ENCODE measurements around the gene PIP5KL1. TPM values are rescaled to one million over a fixed set of nuclear protein-coding genes. Genes with fewer than 3 reads are reported as not detected.

PIP5KL1 gene
- total RNA-seq, 1 experiment from 2014 or later: 3.9 TPM

DNA sequence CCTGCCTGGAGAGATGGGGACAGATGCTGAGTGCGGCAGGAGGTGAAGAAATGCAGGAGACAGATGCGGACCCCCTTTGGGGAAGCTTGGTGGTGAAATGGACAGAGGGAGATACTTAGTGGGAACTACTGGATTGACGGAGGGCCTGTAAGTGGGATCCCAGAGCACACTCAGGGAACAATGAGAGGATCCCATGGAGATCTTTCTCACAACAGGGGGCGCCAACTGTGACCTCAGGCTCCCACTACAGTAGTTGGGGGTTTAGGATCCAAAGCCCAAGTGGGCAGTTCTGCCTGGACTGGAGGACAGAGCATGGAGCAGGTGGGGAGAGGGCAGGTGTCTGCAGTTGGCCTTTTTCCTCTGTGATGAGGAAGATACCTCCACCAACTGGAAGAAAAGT, 3.7 kb upstream of the PIP5KL1 start:
- Histone ChIP-seq H3K4me3 (ENCODE audit: low read depth, low read length, poor library complexity, severe bottlenecking) (no peak overlapping the region), H3K4me1 (ENCODE audit: insufficient read depth, low read length, poor library complexity, severe bottlenecking) (peaks cover 23% of the 10 kb centered on the region), H3K36me3 (ENCODE audit: insufficient read depth, low read length, poor library complexity, severe bottlenecking) (peaks cover 6% of the 10 kb centered on the region), H3K27me3 (replicated peaks; ENCODE audit: insufficient read depth, low read depth, low read length, poor library complexity) (no peaks in the 10 kb centered on the region), H3K27ac (ENCODE audit: low read depth, low read length, poor library complexity, severe bottlenecking) (no peak overlapping the region), H3K9me3 (ENCODE audit: low read depth, low read length, poor library complexity, severe bottlenecking) (no peaks in the 10 kb centered on the region)
- TF ChIP-seq EZH2 (IDR thresholded peaks at IDR 0.05; ENCODE audit: borderline replicate concordance, low read depth, low read length, poor library complexity, severe bottlenecking): no peak
- no peak for TF ChIP-seq CTCF (conservative IDR thresholded peaks at IDR 0.05; ENCODE audit: low read depth, low read length)
- CTCF ChIA-PET: no interaction called here
- POLR2A ChIA-PET (ENCODE audit: low non-redundant PET): no interaction called here
- DNase-seq (ENCODE audit: low spot score): no peak
- intact Hi-C loops (cut with micrococcal nuclease; ENCODE audit: unreplicated experiment): no loop called here
- no TSS peak for BruUV-seq (replicated peaks)

DNA sequence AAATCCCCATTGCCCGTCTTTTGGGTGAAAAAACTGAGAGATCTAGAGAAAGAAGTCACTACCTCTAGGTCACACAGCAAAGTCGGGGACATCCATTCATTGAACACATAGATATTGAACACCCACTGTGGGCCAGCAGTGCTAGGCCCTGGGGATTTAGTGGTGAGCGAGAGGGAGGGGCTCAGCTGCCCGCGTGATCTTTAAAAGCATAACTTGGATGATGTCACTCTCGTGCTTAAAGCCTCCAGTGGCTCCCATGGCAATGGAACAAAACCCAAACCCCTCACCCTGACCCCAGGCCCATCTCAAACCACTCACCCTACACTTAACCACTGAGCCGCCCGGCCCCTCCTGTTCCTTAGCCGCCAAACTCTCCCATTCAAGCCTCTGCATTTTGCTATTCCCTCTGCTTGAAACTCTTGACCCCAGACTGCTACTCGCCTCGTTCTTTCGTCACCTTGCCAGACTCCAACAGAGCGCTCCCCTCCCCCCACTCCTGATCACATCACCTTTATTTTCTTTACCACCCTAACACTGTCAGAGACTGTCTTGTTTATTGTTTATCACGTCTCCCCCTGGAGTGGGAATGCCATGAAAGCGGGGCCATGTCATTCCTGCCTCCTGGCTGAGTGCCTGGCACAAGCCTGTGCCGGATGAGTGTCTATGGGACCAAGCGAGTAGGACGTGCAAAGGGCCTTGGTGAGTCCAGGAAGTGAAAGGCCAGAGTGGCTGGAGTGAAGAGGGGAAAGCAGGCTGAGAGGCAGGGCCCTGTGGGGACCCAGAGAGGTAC, 710 bp upstream of the PIP5KL1 start:
- no peaks in the 10 kb centered on the region for H3K27me3 ChIP-seq (replicated peaks; ENCODE audit: insufficient read depth, low read depth, low read length, poor library complexity)
- DNase-seq (ENCODE audit: low spot score): peak; percentile 59
- BruUV-seq (replicated peaks): no TSS peak
- H3K36me3 ChIP-seq (ENCODE audit: insufficient read depth, low read length, poor library complexity, severe bottlenecking): peaks cover 6% of the 10 kb centered on the region
- peak overlapping the region; percentile 47 for H3K4me3 ChIP-seq (ENCODE audit: low read depth, low read length, poor library complexity, severe bottlenecking)
- POLR2A ChIA-PET (ENCODE audit: low non-redundant PET): interaction anchor here (0.6 kb wide), 1 partner anchor 228 kb away, joined by 7 read pairs; no protein-coding TSS in a partner anchor
- peaks cover 16% of the 10 kb centered on the region for H3K4me1 ChIP-seq (ENCODE audit: insufficient read depth, low read length, poor library complexity, severe bottlenecking)
- H3K27ac ChIP-seq (ENCODE audit: low read depth, low read length, poor library complexity, severe bottlenecking): no peak overlapping the region
- H3K9me3 ChIP-seq (ENCODE audit: low read depth, low read length, poor library complexity, severe bottlenecking): no peaks in the 10 kb centered on the region
- intact Hi-C loops (cut with micrococcal nuclease; ENCODE audit: unreplicated experiment): no loop called here
- TF ChIP-seq CTCF (conservative IDR thresholded peaks at IDR 0.05; ENCODE audit: low read depth, low read length) (no peak), EZH2 (IDR thresholded peaks at IDR 0.05; ENCODE audit: borderline replicate concordance, low read depth, low read length, poor library complexity, severe bottlenecking) (no peak)
- CTCF ChIA-PET: no interaction called here

GRCh38 chr9:127929625-127929979, 975 bp downstream of the PIP5KL1 start:
- Histone ChIP-seq H3K4me3 (ENCODE audit: low read depth, low read length, poor library complexity, severe bottlenecking) (no peak overlapping the region), H3K27me3 (replicated peaks; ENCODE audit: insufficient read depth, low read depth, low read length, poor library complexity) (no peaks in the 10 kb centered on the region), H3K36me3 (ENCODE audit: insufficient read depth, low read length, poor library complexity, severe bottlenecking) (peaks cover under 1% of the 10 kb centered on the region), H3K4me1 (ENCODE audit: insufficient read depth, low read length, poor library complexity, severe bottlenecking) (peaks cover 10% of the 10 kb centered on the region), H3K27ac (ENCODE audit: low read depth, low read length, poor library complexity, severe bottlenecking) (no peak overlapping the region), H3K9me3 (ENCODE audit: low read depth, low read length, poor library complexity, severe bottlenecking) (no peaks in the 10 kb centered on the region)
- ChIA-PET POLR2A (ENCODE audit: low non-redundant PET) (interaction anchor here (0.7 kb wide), 1 partner anchor 47 kb away, joined by 3 read pairs; no protein-coding TSS in a partner anchor), CTCF (no interaction called here)
- intact Hi-C loops (cut with micrococcal nuclease; ENCODE audit: unreplicated experiment): no loop called here
- no peak for DNase-seq (ENCODE audit: low spot score)
- TF ChIP-seq CTCF (conservative IDR thresholded peaks at IDR 0.05; ENCODE audit: low read depth, low read length) (no peak), EZH2 (IDR thresholded peaks at IDR 0.05; ENCODE audit: borderline replicate concordance, low read depth, low read length, poor library complexity, severe bottlenecking) (no peak)
- BruUV-seq (replicated peaks): no TSS peak

All from A673 (cell line).